Measurements from ENCODE around the gene CCL4.
"Not testable (repeated sequence)": the region's sequence is repeated elsewhere in the genome, so short reads cannot be mapped to it uniquely, and the experiment has no call there.

Gene CCL4

GRCh38 chr17:36088670-36089338 lies 14.8 kb upstream of the CCL4 start:
- DNase-seq: no peak

GRCh38 chr17:36089339-36089865 lies 14.2 kb upstream of the CCL4 start:
- no peak for DNase-seq

- peak; percentile 6 for DNase-seq
These were observed 13.5 kb upstream of the CCL4 start, which contains the start of gene CCL3 for GRCh38 chr17:36089888-36090836. TSS of gene CCL3 (minus strand) at chr17:36090143. CDS start at chr17:36090058, 85 bp downstream.

GRCh38 chr17:36092230-36092629 lies 11.4 kb upstream of the CCL4 start:
- no peak for DNase-seq

- not testable (repeated sequence) for DNase-seq
These were observed 10.9 kb upstream of the CCL4 start for GRCh38 chr17:36092715-36093114.

GRCh38 chr17:36094232-36094631 lies 9.4 kb upstream of the CCL4 start:
- no peak for DNase-seq

GRCh38 chr17:36094746-36095145 lies 8.9 kb upstream of the CCL4 start:
- no peak for DNase-seq

GRCh38 chr17:36095992-36096391 lies 7.6 kb upstream of the CCL4 start:
- DNase-seq: no peak

- DNase-seq: not testable (repeated sequence)
These were observed 4.6 kb upstream of the CCL4 start for GRCh38 chr17:36099004-36099403.

GRCh38 chr17:36104246-36104645 lies 619 bp downstream of the CCL4 start:
- DNase-seq: not testable (repeated sequence)

- no peak for DNase-seq
These were observed 1.1 kb downstream of the CCL4 start for GRCh38 chr17:36104701-36105181.

- DNase-seq: no peak
These were observed 2.3 kb downstream of the CCL4 start for GRCh38 chr17:36105781-36106492.

- no peak for DNase-seq
These were observed 2.8 kb downstream of the CCL4 start for GRCh38 chr17:36106493-36106835.

- no peak for DNase-seq
These were observed 4.0 kb downstream of the CCL4 start for GRCh38 chr17:36107660-36108059.

GRCh38 chr17:36108265-36108664 lies 4.6 kb downstream of the CCL4 start:
- not testable (repeated sequence) for DNase-seq

- DNase-seq: no peak
These were observed 7.5 kb downstream of the CCL4 start for GRCh38 chr17:36111068-36111490.

- no peak for DNase-seq
These were observed 8.9 kb downstream of the CCL4 start for GRCh38 chr17:36112572-36112971.

- not testable (repeated sequence) for DNase-seq
These were observed 9.5 kb downstream of the CCL4 start for GRCh38 chr17:36113131-36113530.

GRCh38 chr17:36114971-36115648 lies 11.5 kb downstream of the CCL4 start:
- not testable (repeated sequence) for DNase-seq

- not testable (repeated sequence) for DNase-seq
These were observed 12.0 kb downstream of the CCL4 start for GRCh38 chr17:36115649-36115977.

- DNase-seq: no peak
These were observed 14.1 kb downstream of the CCL4 start for GRCh38 chr17:36117505-36118382.

Measured in stimulated activated CD4-positive, alpha-beta T cell treated with anti-CD3 and anti-CD28 coated beads, Interleukin-12 subunit alpha, Interleukin-12 subunit beta, amount 100 ng/mL, for 4 hours (primary cell).